ENCODE results near the gene SLC35G4.

Gene SLC35G4

DNA sequence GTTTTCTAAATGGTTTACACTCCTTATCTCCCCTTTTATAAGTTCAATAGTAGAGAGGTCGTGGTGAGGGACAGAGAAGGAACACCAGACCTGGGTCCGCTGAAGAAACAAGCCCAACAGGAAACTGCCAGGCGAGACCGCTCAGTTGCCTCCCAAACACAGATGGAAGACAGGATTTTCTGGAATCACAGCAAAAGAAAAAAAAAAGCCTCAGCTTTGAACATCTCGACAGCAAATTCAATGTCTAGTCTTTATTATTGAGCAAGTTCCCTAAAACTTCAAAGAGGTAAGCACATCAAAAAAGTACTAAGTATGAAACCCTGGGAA is 46.2 kb downstream of the SLC35G4 start:
- TF ChIP-seq, protein P1, sequence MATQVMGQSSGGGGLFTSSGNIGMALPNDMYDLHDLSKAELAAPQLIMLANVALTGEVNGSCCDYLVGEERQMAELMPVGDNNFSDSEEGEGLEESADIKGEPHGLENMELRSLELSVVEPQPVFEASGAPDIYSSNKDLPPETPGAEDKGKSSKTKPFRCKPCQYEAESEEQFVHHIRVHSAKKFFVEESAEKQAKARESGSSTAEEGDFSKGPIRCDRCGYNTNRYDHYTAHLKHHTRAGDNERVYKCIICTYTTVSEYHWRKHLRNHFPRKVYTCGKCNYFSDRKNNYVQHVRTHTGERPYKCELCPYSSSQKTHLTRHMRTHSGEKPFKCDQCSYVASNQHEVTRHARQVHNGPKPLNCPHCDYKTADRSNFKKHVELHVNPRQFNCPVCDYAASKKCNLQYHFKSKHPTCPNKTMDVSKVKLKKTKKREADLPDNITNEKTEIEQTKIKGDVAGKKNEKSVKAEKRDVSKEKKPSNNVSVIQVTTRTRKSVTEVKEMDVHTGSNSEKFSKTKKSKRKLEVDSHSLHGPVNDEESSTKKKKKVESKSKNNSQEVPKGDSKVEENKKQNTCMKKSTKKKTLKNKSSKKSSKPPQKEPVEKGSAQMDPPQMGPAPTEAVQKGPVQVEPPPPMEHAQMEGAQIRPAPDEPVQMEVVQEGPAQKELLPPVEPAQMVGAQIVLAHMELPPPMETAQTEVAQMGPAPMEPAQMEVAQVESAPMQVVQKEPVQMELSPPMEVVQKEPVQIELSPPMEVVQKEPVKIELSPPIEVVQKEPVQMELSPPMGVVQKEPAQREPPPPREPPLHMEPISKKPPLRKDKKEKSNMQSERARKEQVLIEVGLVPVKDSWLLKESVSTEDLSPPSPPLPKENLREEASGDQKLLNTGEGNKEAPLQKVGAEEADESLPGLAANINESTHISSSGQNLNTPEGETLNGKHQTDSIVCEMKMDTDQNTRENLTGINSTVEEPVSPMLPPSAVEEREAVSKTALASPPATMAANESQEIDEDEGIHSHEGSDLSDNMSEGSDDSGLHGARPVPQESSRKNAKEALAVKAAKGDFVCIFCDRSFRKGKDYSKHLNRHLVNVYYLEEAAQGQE (IDR thresholded peaks at IDR 0.05; ENCODE audit: insufficient read depth in 1 of 2, low read depth in 2 of 2, low read length in 2 of 2): no peak
- TF ChIP-seq SIN3A (IDR thresholded peaks at IDR 0.05; ENCODE audit: borderline replicate concordance, insufficient read depth, low read length) (no peak), FOXP2 (optimal IDR thresholded peaks at IDR 0.05; ENCODE audit: borderline replicate concordance, extremely low read depth, extremely low read length, insufficient read depth) (no peak), TAF1 (IDR thresholded peaks at IDR 0.05; ENCODE audit: borderline replicate concordance, insufficient read depth, low read length) (no peak), POLR2AphosphoS5 (IDR thresholded peaks at IDR 0.05; ENCODE audit: low read depth, low read length) (no peak)

DNA sequence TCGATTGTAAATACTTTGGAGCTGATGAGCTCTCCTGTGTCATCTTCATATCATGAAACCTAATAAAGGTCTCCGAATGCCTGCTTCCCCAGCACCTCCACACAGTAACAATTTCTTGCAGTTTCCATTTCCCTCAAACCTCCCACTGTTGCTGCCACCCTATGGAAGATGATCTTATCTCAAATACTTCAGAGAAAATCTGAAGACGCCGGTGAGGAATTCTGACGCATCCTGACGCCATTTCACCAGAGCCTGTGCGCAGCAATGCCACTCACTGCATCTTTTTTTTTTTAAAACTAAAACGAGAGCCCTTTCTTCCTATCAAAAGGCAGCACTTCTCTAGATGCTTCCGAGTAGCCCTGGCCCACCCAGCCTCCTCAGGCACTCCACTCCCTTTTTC is 47.8 kb downstream of the SLC35G4 start:
- no peak for TF ChIP-seq FOXP2 (optimal IDR thresholded peaks at IDR 0.05; ENCODE audit: borderline replicate concordance, extremely low read depth, extremely low read length, insufficient read depth)
- TF ChIP-seq SIN3A (IDR thresholded peaks at IDR 0.05; ENCODE audit: borderline replicate concordance, insufficient read depth, low read length): no peak
- TF ChIP-seq TAF1 (IDR thresholded peaks at IDR 0.05; ENCODE audit: borderline replicate concordance, insufficient read depth, low read length): no peak
- TF ChIP-seq, protein P1 (IDR thresholded peaks at IDR 0.05; ENCODE audit: insufficient read depth in 1 of 2, low read depth in 2 of 2, low read length in 2 of 2): no peak
- TF ChIP-seq POLR2AphosphoS5 (IDR thresholded peaks at IDR 0.05; ENCODE audit: low read depth, low read length): no peak

DNA sequence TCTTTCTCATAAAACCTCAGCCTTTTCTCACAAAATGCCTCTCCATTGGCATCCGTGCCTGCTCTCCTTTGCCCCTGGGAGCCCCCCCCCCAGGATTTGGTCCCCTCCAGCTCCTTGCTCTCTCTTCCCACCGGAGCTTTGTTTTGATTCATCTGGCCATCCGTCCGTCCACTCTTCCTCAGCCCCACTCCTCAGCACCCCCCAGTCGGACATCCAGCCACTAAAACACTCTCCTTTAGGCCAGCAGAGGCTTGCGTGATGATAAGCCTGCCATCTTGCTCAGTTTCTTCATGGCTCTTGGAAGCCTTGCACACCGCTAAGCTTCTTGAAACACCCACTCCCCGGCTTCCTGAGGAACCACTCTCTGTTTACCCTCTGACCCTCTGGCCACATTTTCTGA is 48.2 kb downstream of the SLC35G4 start:
- TF ChIP-seq FOXP2 (optimal IDR thresholded peaks at IDR 0.05; ENCODE audit: borderline replicate concordance, extremely low read depth, extremely low read length, insufficient read depth) (no peak), SIN3A (IDR thresholded peaks at IDR 0.05; ENCODE audit: borderline replicate concordance, insufficient read depth, low read length) (no peak), POLR2AphosphoS5 (IDR thresholded peaks at IDR 0.05; ENCODE audit: low read depth, low read length) (no peak), TAF1 (IDR thresholded peaks at IDR 0.05; ENCODE audit: borderline replicate concordance, insufficient read depth, low read length) (no peak)
- TF ChIP-seq, protein P1 (IDR thresholded peaks at IDR 0.05; ENCODE audit: insufficient read depth in 1 of 2, low read depth in 2 of 2, low read length in 2 of 2): no peak

GRCh38 chr18:11658019-11658418 is 48.6 kb downstream of the SLC35G4 start:
- TF ChIP-seq TAF1 (IDR thresholded peaks at IDR 0.05; ENCODE audit: borderline replicate concordance, insufficient read depth, low read length): no peak
- TF ChIP-seq SIN3A (IDR thresholded peaks at IDR 0.05; ENCODE audit: borderline replicate concordance, insufficient read depth, low read length): no peak
- no peak for TF ChIP-seq FOXP2 (optimal IDR thresholded peaks at IDR 0.05; ENCODE audit: borderline replicate concordance, extremely low read depth, extremely low read length, insufficient read depth)
- TF ChIP-seq, protein P1 (IDR thresholded peaks at IDR 0.05; ENCODE audit: insufficient read depth in 1 of 2, low read depth in 2 of 2, low read length in 2 of 2): no peak

GRCh38 chr18:11658989-11659388 is 49.6 kb downstream of the SLC35G4 start:
- no peak for TF ChIP-seq POLR2AphosphoS5 (IDR thresholded peaks at IDR 0.05; ENCODE audit: low read depth, low read length)
- no peak for TF ChIP-seq TAF1 (IDR thresholded peaks at IDR 0.05; ENCODE audit: borderline replicate concordance, insufficient read depth, low read length)
- no peak for TF ChIP-seq SIN3A (IDR thresholded peaks at IDR 0.05; ENCODE audit: borderline replicate concordance, insufficient read depth, low read length)
- TF ChIP-seq, protein P1 (IDR thresholded peaks at IDR 0.05; ENCODE audit: insufficient read depth in 1 of 2, low read depth in 2 of 2, low read length in 2 of 2): no peak
- TF ChIP-seq FOXP2 (optimal IDR thresholded peaks at IDR 0.05; ENCODE audit: borderline replicate concordance, extremely low read depth, extremely low read length, insufficient read depth): no peak

Data from PFSK-1 (cell line).